ENCODE measurements around the gene AKAP5.

GRCh38 chr14:64422756-64423155 is 42.5 kb upstream of the AKAP5 start:
- TF ChIP-seq CTCF (IDR thresholded peaks at IDR 0.05) (no peak), RXRA (IDR thresholded peaks at IDR 0.05; ENCODE audit: borderline replicate concordance, low read depth) (no peak), NFIC (IDR thresholded peaks at IDR 0.05; ENCODE audit: borderline replicate concordance) (no peak), RCOR1 (IDR thresholded peaks at IDR 0.05; ENCODE audit: low read length) (no peak), GABPA (IDR thresholded peaks at IDR 0.05; ENCODE audit: low read depth) (no peak), MAX (IDR thresholded peaks at IDR 0.05; ENCODE audit: low read depth) (no peak), TEAD4 (IDR thresholded peaks at IDR 0.05; ENCODE audit: borderline replicate concordance, insufficient read depth) (no peak), TCF12 (IDR thresholded peaks at IDR 0.05) (no peak), IRF3 (IDR thresholded peaks at IDR 0.05; ENCODE audit: low read depth, low read length) (no peak), EP300 (IDR thresholded peaks at IDR 0.05; ENCODE audit: borderline replicate concordance in 1 of 2, low read depth in 1 of 2, low read length in 1 of 2) (no peak), FOXM1 (IDR thresholded peaks at IDR 0.05; ENCODE audit: low read depth) (no peak), MXI1 (IDR thresholded peaks at IDR 0.05; ENCODE audit: low read depth, low read length) (no peak), USF2 (IDR thresholded peaks at IDR 0.05; ENCODE audit: borderline replicate concordance, low read depth, low read length) (no peak), TAF1 (IDR thresholded peaks at IDR 0.05; ENCODE audit: borderline replicate concordance, low read depth, low read length) (no peak)
